Endothelial cell of umbilical vein (primary cell): Measurements from ENCODE around the gene SPAG17. TPM values are rescaled to one million over a fixed set of nuclear protein-coding genes. Genes with fewer than 3 reads are reported as not detected.

Source experiments
- BruUV-seq: library from RNA; stranded (reverse); fragments of 400-500 nt; replicated peaks from 2 replicates; lab custom pipeline; 2021; lab: Mats Ljungman, UMichigan
- CTCF ChIA-PET: fragments of 300-600, 350-600 bp; sonication (Branson Sonifier 250); formaldehyde crosslinking; loops from one replicate; lab custom pipeline; 2021; ENCODE audit warnings: antibody characterized with exemption, inconsistent platforms; lab: Charles Lee
- POLR2A ChIA-PET: fragments of 300-600, 350-600 bp; sonication (Branson Sonifier 250); formaldehyde crosslinking; loops from one replicate; lab custom pipeline; 2021; ENCODE audit warnings: antibody characterized with exemption, inconsistent platforms; lab: Charles Lee
- DNase-seq: peaks from one replicate; pipeline ENCODE4 v3.0.0-alpha.2; 2011; ENCODE audit warnings: low read depth, low spot score
- FAIRE-seq: peaks from 2 replicates; lab custom pipeline; 2011; peaks lifted over from hg19 to GRCh38; lab: Jason Lieb, UNC
- H2AFZ ChIP-seq: 2 replicates; pipeline ENCODE4 v1.6.0; 2012; ENCODE audit warnings: low read depth, low read length, control low read depth, inconsistent platforms
- H3K27ac ChIP-seq: 2 replicates; pipeline ENCODE4 v1.5.1; 2011; ENCODE audit warnings: low read depth, mild to moderate bottlenecking, control low read depth, low read length, moderate library complexity; ENCODE audit not compliant: insufficient read depth
- H3K27me3 ChIP-seq, 2 experiments: 2 replicates each; pipeline versions ENCODE4 v1.6.0 to v1.6.1; 2011; ENCODE audit warnings: low read length in 2 of 2, mixed read lengths in 1 of 2; ENCODE audit not compliant: control insufficient read depth in 2 of 2, insufficient read depth in 2 of 2
- H3K36me3 ChIP-seq, 2 experiments: 2 replicates in 1 of 2; 3 replicates in 1 of 2; pipeline ENCODE4 v1.5.1; 2011; ENCODE audit warnings: low read length in 2 of 2, mild to moderate bottlenecking in 1 of 2, moderate library complexity in 1 of 2; ENCODE audit not compliant: control insufficient read depth in 2 of 2, insufficient read depth in 2 of 2; ENCODE audit errors: extremely low read depth in 1 of 2
- H3K4me1 ChIP-seq: 3 replicates; pipeline ENCODE4 v1.5.1; 2011; ENCODE audit warnings: mild to moderate bottlenecking, low read length; ENCODE audit not compliant: control insufficient read depth, insufficient read depth; ENCODE audit errors: extremely low read depth
- H3K4me2 ChIP-seq: 2 replicates; pipeline ENCODE4 v1.6.1; 2011; ENCODE audit warnings: low read length, control low read depth, mixed read lengths; ENCODE audit not compliant: insufficient read depth
- H3K4me3 ChIP-seq, 3 experiments: fragments of 200-600 bp in 1 of 3; sonication (generic), shearing (Covaris generic) in 1 of 3; replicated peaks in 1 of 3; 2 replicates each; pipeline ENCODE4 v1.5.1; 2011 to 2016; ENCODE audit warnings: control low read depth in 3 of 3, low read length in 3 of 3, mild to moderate bottlenecking in 2 of 3, inconsistent platforms in 1 of 3, low read depth in 1 of 3, moderate library complexity in 1 of 3; ENCODE audit not compliant: insufficient read depth in 1 of 3
- H3K79me2 ChIP-seq: 2 replicates; pipeline ENCODE4 v1.6.0; 2012; ENCODE audit warnings: low read length, inconsistent platforms; ENCODE audit not compliant: control insufficient read depth, insufficient read depth
- H3K9ac ChIP-seq: replicated peaks from 2 replicates; pipeline ENCODE3; 2011; ENCODE audit warnings: low read length, control low read depth; ENCODE audit not compliant: insufficient read depth; ENCODE audit errors: extremely low read depth
- H3K9me1 ChIP-seq: replicated peaks from 3 replicates; pipeline ENCODE4 v1.6.0; 2011; ENCODE audit warnings: mild to moderate bottlenecking, low read length; ENCODE audit not compliant: control insufficient read depth, insufficient read depth; ENCODE audit errors: extremely low read depth
- H3K9me3 ChIP-seq: replicated peaks from 2 replicates; pipeline ENCODE4 v1.5.1; 2012; ENCODE audit warnings: low read length, inconsistent platforms; ENCODE audit not compliant: control insufficient read depth, insufficient read depth
- H4K20me1 ChIP-seq: replicated peaks from 2 replicates; pipeline ENCODE3; 2011; ENCODE audit warnings: mild to moderate bottlenecking, low read length; ENCODE audit not compliant: control insufficient read depth, insufficient read depth; ENCODE audit errors: extremely low read depth
- EZH2 ChIP-seq: IDR thresholded peaks from 2 replicates; pipeline ENCODE4 v1.6.1; 2012; ENCODE audit warnings: borderline replicate concordance, low read depth, mild to moderate bottlenecking, moderate library complexity, low read length, inconsistent platforms; ENCODE audit not compliant: severe bottlenecking
- FOS ChIP-seq: IDR thresholded peaks from 2 replicates; pipeline ENCODE4 v1.6.1; 2011; ENCODE audit warnings: mild to moderate bottlenecking, low read length, moderate library complexity, borderline replicate concordance; ENCODE audit not compliant: insufficient read depth
- GATA2 ChIP-seq: IDR thresholded peaks from 2 replicates; pipeline ENCODE4 v1.7.0; 2011; ENCODE audit warnings: low read depth, mild to moderate bottlenecking, moderate library complexity, mixed read lengths, low read length; ENCODE audit not compliant: insufficient read length, insufficient read depth
- JUN ChIP-seq: IDR thresholded peaks from 2 replicates; pipeline ENCODE4 v1.6.1; 2011; ENCODE audit warnings: borderline replicate concordance, low read depth; ENCODE audit not compliant: insufficient read length, insufficient read depth
- MAX ChIP-seq: IDR thresholded peaks from 2 replicates; pipeline ENCODE4 v1.6.1; 2011; ENCODE audit not compliant: insufficient read depth, insufficient read length
- MYC ChIP-seq: IDR thresholded peaks from one replicate; pipeline ENCODE4 v1.6.1; 2011; ENCODE audit warnings: mild to moderate bottlenecking, low read depth, low read length
- POLR2A ChIP-seq: IDR thresholded peaks from 2 replicates; pipeline ENCODE4 v1.6.1; 2012; ENCODE audit warnings: low read depth, mild to moderate bottlenecking, control low read depth, low read length
- POLR2AphosphoS5 ChIP-seq: IDR thresholded peaks from 2 replicates; pipeline ENCODE4 v1.6.1; 2012; ENCODE audit warnings: low read depth, mild to moderate bottlenecking, control low read depth, low read length, moderate library complexity; ENCODE audit not compliant: insufficient read depth
- dilution Hi-C: fragments of 300-500 bp; cut with MboI; formaldehyde crosslinking; loops from one replicate; pipeline ENCODE4 v1.15.0; 2019; ENCODE audit warnings: low sequenced_read_pairs; ENCODE audit not compliant: extremely low pct_ligation_motif_present
- intact Hi-C: fragments of 100-400 bp; cut with micrococcal nuclease; formaldehyde crosslinking; loops from one replicate; pipeline ENCODE4 v1.10.0; 2022
- polyA plus RNA-seq, 4 experiments: library from polyadenylated mRNA; depleted of rRNA in 3 of 4; stranded (reverse) in 3 of 4; unstranded in 1 of 4; fragments of >200 nt; gene quantifications; 2 replicates each; pipeline versions ENCODE4 v1.2.1 to v1.2.3, GENCODE V29; 2011 to 2012; ENCODE audit warnings: missing spikeins in 1 of 4
- total RNA-seq: library from RNA; stranded (reverse); gene quantifications from 2 replicates; pipeline ENCODE4 v1.2.3, GENCODE V29; 2021
- TF ChIP-seq, protein P1 (sequence below), 2 donors: IDR thresholded peaks; 1 replicate in 1 of 2; 2 replicates in 1 of 2; pipeline ENCODE4 v1.5.1; 2011; ENCODE audit warnings: low read length in 2 of 2, mild to moderate bottlenecking in 2 of 2, moderate library complexity in 2 of 2, control low read depth in 1 of 2, inconsistent platforms in 1 of 2, low read depth in 1 of 2; ENCODE audit not compliant: insufficient read depth in 1 of 2; ENCODE audit errors: extremely low read depth in 1 of 2

SPAG17 gene
- total and polyA plus RNA-seq, 2 donors (not counting 3 experiments of a cell fraction or from before 2014, with no cell fraction given): not detected

DNA sequence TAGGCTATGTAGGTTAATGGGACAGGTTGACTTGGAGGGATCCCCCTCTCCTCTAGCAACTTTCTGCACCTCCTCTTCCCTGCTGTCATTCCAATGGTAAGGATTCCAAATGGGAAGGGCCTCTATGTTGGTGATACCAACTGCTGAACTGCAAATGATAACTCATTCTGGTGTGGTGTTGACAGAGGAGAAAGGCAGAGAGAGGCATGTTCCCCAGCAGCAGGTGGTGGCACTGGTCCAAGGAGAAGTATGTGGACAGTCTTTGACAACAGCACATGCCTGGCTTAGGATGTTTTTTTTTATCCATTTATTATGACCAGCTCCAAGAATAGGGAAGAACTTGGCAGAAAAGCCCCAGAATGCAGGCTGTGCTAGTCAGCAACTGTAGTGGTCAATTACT, 19.6 kb upstream of the SPAG17 start:
- FAIRE-seq (no peak), DNase-seq (no peak)
- H2AFZ ChIP-seq: no peak overlapping the region
- H3K9me1 ChIP-seq: no peaks in the 10 kb centered on the region
- dilution Hi-C loops (no loop called here), intact Hi-C loops (no loop called here)
- ChIA-PET CTCF (no interaction called here), POLR2A (no interaction called here)
- H3K4me3 ChIP-seq: no peak overlapping the region
- no TSS peak for BruUV-seq
- H3K4me1 ChIP-seq: no peaks in the 10 kb centered on the region
- H3K4me2 ChIP-seq: no peak overlapping the region
- H3K9me3 ChIP-seq: no peaks in the 10 kb centered on the region
- no peaks in the 10 kb centered on the region for H3K36me3 ChIP-seq
- H3K9ac ChIP-seq: no peak overlapping the region
- no peaks in the 10 kb centered on the region for H3K27me3 ChIP-seq
- H3K27ac ChIP-seq: no peak overlapping the region
- no peaks in the 10 kb centered on the region for H4K20me1 ChIP-seq
- TF ChIP-seq, protein P1, sequence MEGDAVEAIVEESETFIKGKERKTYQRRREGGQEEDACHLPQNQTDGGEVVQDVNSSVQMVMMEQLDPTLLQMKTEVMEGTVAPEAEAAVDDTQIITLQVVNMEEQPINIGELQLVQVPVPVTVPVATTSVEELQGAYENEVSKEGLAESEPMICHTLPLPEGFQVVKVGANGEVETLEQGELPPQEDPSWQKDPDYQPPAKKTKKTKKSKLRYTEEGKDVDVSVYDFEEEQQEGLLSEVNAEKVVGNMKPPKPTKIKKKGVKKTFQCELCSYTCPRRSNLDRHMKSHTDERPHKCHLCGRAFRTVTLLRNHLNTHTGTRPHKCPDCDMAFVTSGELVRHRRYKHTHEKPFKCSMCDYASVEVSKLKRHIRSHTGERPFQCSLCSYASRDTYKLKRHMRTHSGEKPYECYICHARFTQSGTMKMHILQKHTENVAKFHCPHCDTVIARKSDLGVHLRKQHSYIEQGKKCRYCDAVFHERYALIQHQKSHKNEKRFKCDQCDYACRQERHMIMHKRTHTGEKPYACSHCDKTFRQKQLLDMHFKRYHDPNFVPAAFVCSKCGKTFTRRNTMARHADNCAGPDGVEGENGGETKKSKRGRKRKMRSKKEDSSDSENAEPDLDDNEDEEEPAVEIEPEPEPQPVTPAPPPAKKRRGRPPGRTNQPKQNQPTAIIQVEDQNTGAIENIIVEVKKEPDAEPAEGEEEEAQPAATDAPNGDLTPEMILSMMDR (IDR thresholded peaks at IDR 0.05; ENCODE audit: extremely low read depth in 1 of 2, insufficient read depth in 1 of 2, low read depth in 1 of 2, low read length in 2 of 2): no peak
- TF ChIP-seq MAX (no peak), POLR2AphosphoS5 (no peak), GATA2 (no peak), EZH2 (no peak), JUN (no peak), POLR2A (no peak), MYC (no peak), FOS (no peak)
- H3K79me2 ChIP-seq: no peaks in the 10 kb centered on the region
